ENCODE measurements around the gene ACTBL2. TPM values are rescaled to one million over a fixed set of nuclear protein-coding genes. Genes with fewer than 3 reads are reported as not detected.

Gene ACTBL2
- total RNA-seq, 3 donors from 2014 or later (not counting 1 experiment from before 2014, with no cell fraction given): not detected

GRCh38 chr5:57445006-57445704 is 37.5 kb downstream of the ACTBL2 start:
- no peaks in the 10 kb centered on the region for H3K9me3 Mint-ChIP-seq
- intact Hi-C loops (cut with micrococcal nuclease): no loop called here

DNA sequence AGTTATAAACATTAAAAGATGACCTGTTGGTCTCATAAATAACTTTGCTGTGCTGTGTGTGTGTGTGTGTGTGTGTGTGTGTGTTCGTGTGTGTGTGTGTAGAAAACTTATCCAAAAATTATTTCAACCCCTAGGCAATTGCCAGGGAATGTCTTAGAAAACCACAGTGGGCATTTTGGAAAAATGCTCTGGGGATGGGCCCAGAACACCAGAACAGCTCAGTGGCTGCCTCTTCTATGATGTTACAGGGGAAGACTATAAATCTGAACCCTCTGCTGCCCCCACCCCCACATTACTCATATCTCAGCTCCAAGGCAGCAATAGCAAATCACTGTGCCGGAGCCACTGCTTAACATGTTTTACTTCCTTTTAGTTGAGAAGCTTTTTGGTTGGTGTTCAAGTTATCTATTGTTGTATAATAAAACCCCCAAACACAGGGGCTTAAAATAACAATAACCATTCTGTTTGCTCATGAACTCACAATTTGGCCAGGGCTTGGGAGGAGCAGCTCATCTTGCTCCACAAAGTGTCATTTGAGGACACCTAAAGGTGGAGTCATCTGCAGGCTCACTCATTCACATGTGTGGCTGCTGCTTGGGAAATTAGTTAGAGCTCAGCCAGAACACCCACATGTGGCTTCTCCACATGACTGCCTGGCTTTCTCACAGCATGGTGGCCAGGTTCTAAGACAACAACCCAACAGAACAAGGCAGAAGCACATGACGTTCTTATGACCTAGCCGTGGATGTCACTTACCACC is 40.4 kb downstream of the ACTBL2 start:
- no peak for ATAC-seq
- 97% methylated on average over 2 of the region's 4 CpGs for WGBS (ENCODE audit: insufficient coverage)

More at GRCh38 chr5:57445006-57445704, 37.5 kb downstream of the ACTBL2 start:
- Mint-ChIP-seq H3K27ac (no peak overlapping the region), H3K4me3 (no peak overlapping the region), H3K27me3 (ENCODE audit: low read depth in 2 of 2) (no peaks in the 10 kb centered on the region), H3K36me3 (no peaks in the 10 kb centered on the region), H3K4me1 (no peaks in the 10 kb centered on the region)
- ATAC-seq (no peak), DNase-seq (no peak)
- Histone ChIP-seq H3K4me3 (ENCODE audit: low read length) (no peak overlapping the region), H3K27me3 (ENCODE audit: control insufficient read depth, insufficient read depth, low read length) (no peaks in the 10 kb centered on the region), H3K27ac (ENCODE audit: low read length) (no peak overlapping the region), H3K9me3 (ENCODE audit: control insufficient read depth, insufficient read depth, low read length) (no peaks in the 10 kb centered on the region), H3K4me1 (ENCODE audit: control insufficient read depth, insufficient read depth, low read length) (no peaks in the 10 kb centered on the region), H3K36me3 (ENCODE audit: control insufficient read depth, insufficient read depth, low read length) (no peaks in the 10 kb centered on the region)
- WGBS (ENCODE audit: insufficient coverage): 32% methylated on average over 5 of the region's 5 CpGs
- TF ChIP-seq, protein P1, sequence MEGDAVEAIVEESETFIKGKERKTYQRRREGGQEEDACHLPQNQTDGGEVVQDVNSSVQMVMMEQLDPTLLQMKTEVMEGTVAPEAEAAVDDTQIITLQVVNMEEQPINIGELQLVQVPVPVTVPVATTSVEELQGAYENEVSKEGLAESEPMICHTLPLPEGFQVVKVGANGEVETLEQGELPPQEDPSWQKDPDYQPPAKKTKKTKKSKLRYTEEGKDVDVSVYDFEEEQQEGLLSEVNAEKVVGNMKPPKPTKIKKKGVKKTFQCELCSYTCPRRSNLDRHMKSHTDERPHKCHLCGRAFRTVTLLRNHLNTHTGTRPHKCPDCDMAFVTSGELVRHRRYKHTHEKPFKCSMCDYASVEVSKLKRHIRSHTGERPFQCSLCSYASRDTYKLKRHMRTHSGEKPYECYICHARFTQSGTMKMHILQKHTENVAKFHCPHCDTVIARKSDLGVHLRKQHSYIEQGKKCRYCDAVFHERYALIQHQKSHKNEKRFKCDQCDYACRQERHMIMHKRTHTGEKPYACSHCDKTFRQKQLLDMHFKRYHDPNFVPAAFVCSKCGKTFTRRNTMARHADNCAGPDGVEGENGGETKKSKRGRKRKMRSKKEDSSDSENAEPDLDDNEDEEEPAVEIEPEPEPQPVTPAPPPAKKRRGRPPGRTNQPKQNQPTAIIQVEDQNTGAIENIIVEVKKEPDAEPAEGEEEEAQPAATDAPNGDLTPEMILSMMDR (IDR thresholded peaks at IDR 0.05): no peak

DNA sequence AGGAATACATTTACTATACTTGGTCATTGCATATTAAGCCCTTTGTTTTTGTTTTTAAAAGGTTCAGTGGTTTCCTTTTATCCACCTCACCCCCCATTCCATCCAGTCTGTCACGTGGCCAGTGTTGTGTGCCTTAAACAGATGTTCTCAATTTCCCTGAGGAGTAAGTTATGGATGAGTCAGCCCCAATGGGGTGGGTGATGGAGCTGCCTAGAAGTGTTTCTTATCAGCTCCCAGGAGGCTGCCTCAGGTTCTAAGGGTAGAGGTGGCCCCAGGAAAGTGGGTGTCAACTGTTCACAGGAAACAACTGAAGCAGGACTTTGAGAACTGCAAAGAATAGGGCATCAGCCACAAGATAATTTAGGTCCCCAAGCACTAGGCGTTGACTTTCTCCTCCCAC is 41.1 kb downstream of the ACTBL2 start:
- no peak for DNase-seq
- H3K27ac ChIP-seq (ENCODE audit: low read length): no peak overlapping the region
- H3K9me3 ChIP-seq (ENCODE audit: control insufficient read depth, insufficient read depth, low read length): no peaks in the 10 kb centered on the region
- Mint-ChIP-seq H3K27me3 (ENCODE audit: low read depth in 2 of 2) (peaks cover 5 to 6% of the 10 kb centered on the region in 2 donors), H3K9me3 (no peaks in the 10 kb centered on the region), H3K4me3 (no peak overlapping the region), H3K27ac (no peak overlapping the region), H3K4me1 (no peaks in the 10 kb centered on the region), H3K36me3 (no peaks in the 10 kb centered on the region)
- TF ChIP-seq, protein P1 (IDR thresholded peaks at IDR 0.05): no peak
- H3K4me3 ChIP-seq (ENCODE audit: low read length): no peak overlapping the region
- H3K36me3 ChIP-seq (ENCODE audit: control insufficient read depth, insufficient read depth, low read length): no peaks in the 10 kb centered on the region
- H3K4me1 ChIP-seq (ENCODE audit: control insufficient read depth, insufficient read depth, low read length): no peaks in the 10 kb centered on the region
- H3K27me3 ChIP-seq (ENCODE audit: control insufficient read depth, insufficient read depth, low read length): no peaks in the 10 kb centered on the region
- WGBS (ENCODE audit: insufficient coverage): 14% methylated on average over 1 of the region's 2 CpGs
- intact Hi-C loops (cut with micrococcal nuclease): no loop called here
- ATAC-seq: no peak

More for the DNA sequence above, 40.4 kb downstream of the ACTBL2 start:
- no peak overlapping the region for H3K4me3 Mint-ChIP-seq
- no peaks in the 10 kb centered on the region for H3K36me3 ChIP-seq (ENCODE audit: control insufficient read depth, insufficient read depth, low read length)
- H3K27me3 Mint-ChIP-seq (ENCODE audit: low read depth in 2 of 2): peaks cover 2 to 6% of the 10 kb centered on the region in 2 donors
- no peaks in the 10 kb centered on the region for H3K9me3 Mint-ChIP-seq
- H3K36me3 Mint-ChIP-seq: no peaks in the 10 kb centered on the region
- H3K4me3 ChIP-seq (ENCODE audit: low read length): no peak overlapping the region
- DNase-seq: no peak
- H3K27ac ChIP-seq (ENCODE audit: low read length): no peak overlapping the region
- no peaks in the 10 kb centered on the region for H3K4me1 Mint-ChIP-seq
- no peaks in the 10 kb centered on the region for H3K4me1 ChIP-seq (ENCODE audit: control insufficient read depth, insufficient read depth, low read length)
- no peaks in the 10 kb centered on the region for H3K27me3 ChIP-seq (ENCODE audit: control insufficient read depth, insufficient read depth, low read length)
- TF ChIP-seq, protein P1 (IDR thresholded peaks at IDR 0.05): no peak
- no peaks in the 10 kb centered on the region for H3K9me3 ChIP-seq (ENCODE audit: control insufficient read depth, insufficient read depth, low read length)
- intact Hi-C loops (cut with micrococcal nuclease): no loop called here
- no peak overlapping the region for H3K27ac Mint-ChIP-seq

Data from natural killer cell (primary cell).